HUDEP-2 (cell line): Measurements from ENCODE around the gene CD27.
"Not testable (repeated sequence)": the region's sequence is repeated elsewhere in the genome, so short reads cannot be mapped to it uniquely, and the experiment has no call there.

ENCODE experiments used
- DNase-seq, 76 experiments: peaks; one replicate each; lab custom pipeline; 2025; ENCODE audit not compliant: unreplicated experiment in 76 of 76; lab: John Stamatoyannopoulos, UW

Gene CD27

DNA sequence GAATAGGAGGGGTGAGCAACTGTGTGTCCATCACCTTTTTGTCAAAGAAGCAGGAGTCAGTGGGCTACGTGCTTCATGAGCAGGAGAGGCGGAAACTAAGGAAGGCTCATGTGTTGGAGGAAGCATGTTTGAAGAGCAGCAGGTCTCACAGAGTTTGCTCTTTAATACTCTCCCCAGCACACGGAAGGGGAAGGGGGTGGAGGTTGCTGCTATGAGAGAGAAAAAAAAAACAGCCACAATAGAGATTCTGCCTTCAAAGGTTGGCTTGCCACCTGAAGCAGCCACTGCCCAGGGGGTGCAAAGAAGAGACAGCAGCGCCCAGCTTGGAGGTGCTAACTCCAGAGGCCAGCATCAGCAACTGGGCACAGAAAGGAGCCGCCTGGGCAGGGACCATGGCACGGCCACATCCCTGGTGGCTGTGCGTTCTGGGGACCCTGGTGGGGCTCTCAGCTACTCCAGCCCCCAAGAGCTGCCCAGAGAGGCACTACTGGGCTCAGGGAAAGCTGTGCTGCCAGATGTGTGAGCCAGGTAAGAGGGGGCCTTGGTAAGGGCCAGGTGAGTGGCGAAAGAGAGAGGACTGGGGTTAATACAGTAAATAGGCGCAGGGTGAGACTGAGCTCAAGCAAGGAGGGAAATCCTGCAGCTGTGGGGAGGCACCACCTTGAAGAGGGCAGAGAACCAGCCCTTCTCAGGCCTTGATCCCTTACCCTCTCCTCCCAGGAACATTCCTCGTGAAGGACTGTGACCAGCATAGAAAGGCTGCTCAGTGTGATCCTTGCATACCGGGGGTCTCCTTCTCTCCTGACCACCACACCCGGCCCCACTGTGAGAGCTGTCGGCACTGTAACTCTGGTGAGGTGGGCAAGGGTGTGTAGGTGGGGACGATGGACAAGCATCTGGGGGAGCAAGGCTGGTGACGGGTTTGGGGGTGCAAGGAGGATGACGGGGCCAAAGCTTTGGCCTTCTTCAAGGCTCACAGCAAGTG lies at the start of gene CD27:
Gene CD27 (plus strand): TSS at position 252 of the 985 bp plus-strand sequence. CDS start 141 bp downstream, at position 393.
- no peak for DNase-seq

DNA sequence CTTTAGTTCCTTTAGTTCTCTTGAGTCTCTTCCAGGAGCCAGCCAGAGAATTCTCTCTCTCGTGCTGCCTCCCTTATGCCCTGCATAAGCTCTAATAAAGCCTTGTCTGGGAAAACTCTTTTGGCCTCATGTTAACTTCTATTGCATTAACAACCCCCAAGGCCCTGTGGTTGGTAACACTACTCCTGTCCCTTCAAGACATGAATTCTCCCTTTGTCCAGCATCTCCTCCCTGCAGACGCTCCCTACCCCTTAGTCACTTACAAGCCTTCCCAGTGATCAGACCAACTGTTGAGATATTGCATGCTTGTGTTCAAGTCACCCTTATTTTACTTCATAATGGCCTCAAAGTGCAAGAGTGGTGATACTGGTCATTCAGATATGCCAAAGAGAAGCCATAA lies 48.7 kb upstream of the CD27 start:
- DNase-seq, result no peak

DNA sequence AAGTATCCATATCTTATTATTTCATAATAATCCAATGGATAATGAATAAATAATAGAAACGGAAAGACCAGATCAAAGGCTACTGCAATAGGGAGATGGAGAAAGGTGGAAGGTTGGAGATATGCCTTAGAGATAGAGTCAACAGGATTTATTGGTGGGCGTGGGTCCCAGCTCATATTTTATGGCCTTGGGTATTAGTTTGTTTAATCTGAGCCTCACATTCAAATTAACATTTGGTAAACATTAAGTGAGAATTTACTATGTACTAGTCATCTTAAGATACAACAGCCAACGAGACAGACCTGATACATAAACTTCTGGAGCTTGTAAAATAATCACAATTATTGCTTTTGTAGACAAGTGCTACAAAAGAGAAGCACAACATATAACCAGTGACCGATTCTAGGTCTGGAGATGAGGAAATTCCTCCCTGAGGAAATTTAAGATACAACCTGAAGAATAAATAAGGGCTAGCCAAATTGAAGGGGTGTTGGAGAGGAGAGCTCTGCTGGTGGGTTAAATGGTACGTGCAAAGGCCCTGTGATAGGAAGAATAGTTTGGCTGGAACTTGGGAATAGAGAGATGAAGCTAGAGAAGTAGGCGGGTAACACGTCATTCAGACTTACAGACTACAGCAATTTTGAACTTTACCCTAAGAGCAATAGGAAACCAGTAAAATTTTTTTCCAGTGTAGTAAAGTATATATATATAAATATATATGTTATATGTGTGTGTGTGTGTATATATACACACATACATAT lies 44.7 kb upstream of the CD27 start:
- no peak for DNase-seq

DNA sequence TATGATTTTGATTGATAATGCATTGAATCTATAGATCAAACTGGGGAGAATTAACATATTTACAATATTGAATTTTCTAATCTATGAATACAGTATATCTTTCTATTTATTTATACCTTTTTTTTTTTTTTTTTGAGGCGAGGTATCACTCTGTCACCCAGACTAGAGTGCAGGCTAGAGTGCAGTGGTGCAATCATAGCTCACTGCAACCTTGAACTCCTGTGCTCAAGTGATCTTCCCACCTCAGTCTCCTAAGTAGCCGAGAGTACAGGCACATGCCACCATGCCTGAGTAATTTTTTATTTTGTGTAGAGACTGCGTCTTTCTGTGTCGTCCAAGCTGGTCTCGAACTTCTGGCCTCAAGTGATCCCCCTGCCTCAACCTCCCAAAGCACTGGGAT lies 40.4 kb upstream of the CD27 start:
- no peak for DNase-seq

DNA sequence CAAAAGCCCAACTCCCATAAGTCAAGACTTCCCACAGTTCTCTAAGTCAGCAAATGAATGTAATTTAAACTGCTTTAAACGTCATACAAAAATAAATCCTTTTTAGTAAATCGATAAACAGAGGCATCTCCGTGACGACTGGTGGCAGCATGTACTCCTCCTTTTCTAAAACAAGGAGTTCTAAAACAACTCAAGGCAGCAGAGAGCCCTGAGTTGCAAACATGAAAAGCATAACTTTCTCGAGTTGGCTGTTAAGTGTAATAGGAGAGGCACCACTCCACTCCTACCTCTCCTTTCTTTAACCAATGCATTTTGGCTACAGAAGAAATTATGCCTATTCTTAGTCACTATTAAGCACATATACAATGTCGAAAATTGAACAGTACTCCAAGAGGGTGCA lies 38.8 kb upstream of the CD27 start:
- DNase-seq, result no peak

DNA sequence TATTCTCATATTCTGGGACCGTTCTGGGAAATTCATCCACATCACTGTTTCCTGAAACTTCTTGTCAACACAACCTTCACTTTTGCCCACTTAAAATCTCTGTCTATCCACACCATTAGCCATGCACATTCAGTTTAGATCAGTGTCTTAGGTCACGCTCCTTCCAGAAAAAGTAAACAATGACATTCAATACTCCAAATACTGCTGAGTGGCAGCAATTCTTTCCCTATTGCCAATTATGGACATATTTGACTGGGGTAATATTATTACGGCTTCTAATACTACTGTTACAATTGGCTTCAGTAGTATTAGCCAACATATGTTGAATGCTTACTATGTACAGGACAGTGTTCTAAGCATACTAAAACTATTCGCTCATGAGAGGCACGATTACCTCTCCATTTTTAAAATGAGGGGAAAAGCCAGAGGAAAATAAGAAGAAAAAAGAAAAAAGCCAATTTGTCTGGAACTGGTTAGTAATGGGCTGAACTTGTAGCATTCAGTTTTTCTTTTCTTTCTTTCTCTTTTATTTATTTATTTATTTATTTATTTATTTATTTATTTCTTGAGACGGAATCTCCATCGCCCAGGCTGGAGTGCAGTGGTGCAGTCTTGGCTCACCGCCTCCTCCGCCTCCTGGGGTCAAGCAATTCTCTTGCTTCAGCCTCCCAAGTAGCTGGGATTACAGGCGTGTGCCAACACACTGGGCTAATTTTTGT lies 37.4 kb upstream of the CD27 start:
- no peak for DNase-seq

DNA sequence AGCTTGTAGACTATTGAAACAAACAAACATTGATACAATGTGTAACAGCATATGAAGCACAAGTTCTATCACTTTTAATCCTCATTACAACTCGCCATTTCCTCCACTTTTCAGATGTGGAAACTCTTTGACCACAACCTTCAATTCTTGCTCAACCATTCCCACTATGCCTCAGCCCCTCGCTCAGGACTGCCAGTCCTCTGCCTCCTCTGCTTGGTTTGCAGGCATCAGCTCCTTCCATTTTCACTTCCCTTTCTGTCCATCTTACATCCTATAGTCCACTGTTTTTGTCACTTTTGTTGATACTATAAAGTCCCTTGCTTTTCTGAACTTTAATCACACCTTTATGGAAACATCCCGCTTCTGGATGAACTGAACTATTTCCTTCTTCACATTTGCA lies 28.2 kb upstream of the CD27 start:
- no peak for DNase-seq

DNA sequence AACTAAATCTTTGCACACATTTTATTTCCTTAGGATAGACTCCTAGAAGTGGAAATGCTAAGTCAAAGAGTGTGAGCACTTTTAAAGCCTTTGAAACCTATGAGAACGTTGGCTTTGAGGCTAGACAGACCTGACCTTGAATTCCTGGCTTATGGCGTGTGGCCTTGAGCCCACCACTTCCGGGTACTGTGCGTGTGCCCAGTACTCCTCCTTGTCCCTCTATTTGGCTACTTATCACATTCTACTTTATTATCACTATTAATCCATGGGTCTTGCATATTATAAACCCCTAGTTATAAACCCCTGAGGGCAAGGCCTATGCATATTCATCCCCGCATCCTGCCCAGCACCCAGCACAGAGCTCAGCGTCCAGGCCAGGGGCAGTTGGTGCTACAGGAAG lies 26.0 kb upstream of the CD27 start:
- no peak for DNase-seq

DNA sequence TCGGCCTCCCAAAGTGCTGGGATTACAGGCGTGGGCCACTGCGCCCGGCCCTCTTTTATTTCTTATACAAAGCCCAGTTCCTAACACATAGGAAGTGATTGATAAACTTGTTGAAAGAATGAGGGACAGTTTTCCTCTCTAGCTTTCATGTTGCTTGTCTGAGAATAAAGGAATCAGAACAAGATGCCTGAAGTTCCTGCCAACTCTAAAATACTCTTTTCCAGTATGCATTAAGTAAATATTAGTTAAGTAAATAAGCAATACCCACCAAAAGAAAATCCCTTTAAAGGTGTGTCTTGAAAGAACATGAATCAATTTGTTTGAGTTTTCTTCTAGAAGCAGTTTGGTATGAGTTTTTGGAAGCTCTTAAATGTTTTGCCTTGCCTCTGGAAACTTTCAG lies 24.4 kb upstream of the CD27 start:
- DNase-seq, result no peak

DNA sequence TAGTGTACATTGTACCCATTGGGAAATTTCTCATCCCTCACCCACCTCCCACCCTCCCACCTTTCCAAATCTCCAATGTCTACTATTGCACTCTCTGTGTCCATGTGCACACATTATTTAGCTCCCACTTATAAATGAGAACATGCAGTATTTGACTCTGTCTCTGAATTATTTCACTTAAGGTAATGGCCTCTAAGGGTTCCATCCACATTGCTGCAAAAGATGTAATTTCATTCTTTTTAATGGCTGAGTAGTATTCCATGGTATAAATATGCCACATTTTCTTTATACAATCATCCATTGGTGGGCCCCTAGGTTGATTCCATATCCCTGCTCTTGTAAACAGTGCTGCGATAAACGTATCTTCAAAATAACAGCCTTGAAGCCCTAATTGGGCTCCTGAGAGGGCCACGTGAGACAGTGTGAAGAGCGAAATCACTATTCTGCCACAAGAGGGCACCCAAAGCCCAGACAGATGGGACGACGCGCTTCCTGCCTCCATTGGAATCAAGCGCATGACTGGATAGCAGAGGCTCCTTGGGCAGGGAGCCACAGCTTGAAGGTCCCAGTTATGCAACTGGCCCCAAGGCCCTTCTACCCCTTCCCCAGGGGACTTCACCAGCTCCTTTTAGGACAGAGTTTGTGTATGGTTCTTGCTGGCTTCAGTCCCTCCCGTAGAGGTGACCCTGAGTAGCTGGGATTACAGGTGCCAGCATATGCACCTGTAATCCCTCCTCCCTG lies 21.3 kb upstream of the CD27 start:
- peak in 72 of 76 experiments; percentile 23 to 88 (median 62) for DNase-seq

DNA sequence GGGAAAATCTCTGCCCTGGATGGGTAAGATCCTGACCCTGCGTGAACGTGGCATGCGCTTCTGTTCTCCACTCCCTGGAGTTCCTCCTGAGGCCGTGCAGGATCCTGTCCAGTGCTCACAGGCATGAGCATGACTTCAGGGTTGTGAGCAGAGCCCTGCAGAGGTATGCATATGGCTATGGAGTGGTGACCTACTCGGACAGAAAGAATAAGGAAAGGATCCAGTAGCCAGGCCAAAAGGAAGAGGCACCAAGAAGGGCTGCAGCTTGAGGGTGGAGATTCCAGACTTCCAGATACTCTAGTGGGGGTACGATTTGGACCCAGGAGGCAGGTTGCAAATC lies 20.8 kb upstream of the CD27 start:
- DNase-seq, result no peak

DNA sequence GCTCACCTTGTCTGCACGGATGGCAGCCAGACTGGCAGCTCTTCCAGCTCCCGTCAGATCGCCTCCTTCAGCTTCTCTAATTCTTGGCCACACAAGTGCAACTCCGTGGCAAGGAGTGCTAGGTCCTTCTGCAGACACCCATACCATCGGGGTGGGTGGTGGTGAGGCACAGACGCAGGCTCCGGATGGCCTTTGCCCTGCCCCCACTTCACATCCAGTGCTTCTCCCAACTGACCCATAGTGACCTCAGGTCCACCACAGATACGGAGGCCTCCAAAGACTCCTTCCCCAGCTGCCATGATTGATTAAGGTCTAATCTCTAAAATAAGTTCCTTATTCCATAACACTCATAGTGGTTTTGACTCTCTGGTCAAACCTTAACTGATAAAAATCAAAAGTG lies 19.9 kb upstream of the CD27 start:
- DNase-seq, result peak in 15 of 76 experiments; percentile 4 to 63 (median 27)

DNA sequence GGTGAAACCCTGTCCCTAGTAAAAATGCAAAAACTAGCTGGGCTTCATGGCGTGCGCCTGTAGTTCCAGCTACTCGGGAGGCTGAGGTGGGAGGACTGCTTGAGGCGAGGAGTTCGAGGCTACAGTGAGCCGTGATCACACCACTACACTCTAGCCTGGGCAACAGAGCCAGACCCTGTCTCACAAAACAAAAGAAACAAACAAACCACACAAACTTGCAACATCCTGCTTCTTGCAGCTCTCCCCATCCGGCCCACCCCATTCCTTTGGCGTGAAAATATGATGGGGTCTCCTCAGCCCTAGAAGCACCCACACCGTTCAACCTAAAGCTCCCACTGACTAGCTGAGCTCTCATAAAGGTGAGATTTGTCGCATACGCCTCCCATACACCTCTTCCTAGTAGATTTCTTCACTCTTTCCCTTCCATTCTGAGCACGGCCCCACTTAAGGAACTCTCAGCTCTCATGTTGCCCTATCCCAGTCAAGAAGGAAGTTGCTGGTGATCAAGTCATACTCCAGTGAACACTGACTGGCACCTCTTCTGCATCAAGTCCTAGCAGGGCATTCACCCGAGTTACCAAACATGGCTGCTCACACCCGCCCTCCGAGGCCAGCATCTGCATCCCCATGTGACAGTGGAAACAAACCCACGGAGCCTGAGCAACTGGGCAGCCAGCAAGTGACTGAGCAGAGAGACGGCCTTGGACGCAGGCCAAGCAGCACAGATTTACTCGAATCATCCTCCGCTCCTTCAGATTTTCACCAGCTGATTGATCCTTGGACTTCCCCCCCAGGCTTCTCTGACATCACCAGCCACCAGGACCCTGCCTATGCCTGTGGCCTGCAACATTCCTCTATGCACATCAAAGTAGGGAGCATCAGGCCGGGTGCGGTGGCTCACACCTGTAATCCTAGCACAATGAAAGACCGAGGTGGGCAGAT lies 18.9 kb upstream of the CD27 start:
- DNase-seq, result peak in 3 of 76 experiments; percentile 2 to 23 (median 2)

DNA sequence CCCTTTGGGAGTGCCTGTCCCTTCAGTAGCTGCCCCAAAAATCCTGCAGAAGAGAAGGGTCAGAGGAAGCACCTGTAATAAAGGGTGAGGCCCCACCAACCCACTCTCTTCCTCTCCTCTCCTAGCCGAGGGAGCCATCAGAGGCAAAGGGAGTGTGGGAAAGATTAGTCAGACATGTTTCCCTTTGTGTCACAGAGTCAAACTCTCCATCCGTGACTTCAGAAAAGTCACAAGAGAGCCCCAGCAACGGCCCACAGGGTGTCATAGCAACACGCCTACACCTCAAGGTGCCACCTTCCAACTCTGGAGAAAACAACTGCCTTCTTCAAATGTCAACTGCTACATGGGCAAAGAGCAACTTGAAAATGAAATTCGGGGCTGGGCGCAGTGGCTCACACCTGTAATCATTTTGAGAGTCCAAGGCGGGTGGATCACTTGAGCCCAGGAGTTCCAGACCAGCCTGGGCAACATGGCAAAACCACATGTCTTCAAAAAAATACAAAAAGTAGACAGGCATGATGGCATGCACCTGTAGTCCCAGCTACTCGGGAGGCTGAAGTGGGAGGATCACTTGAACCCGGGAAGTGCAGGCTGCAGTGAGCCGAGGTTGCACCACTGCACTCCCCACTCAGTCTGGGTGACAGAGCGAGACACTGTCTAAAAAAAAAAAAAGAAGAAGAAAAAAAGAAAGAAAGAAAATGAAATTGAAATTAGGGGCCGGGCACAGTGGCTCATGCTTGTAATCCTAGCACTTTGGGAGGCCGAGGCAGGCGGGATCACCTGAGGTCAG lies 17.7 kb upstream of the CD27 start:
- DNase-seq, result peak in 28 of 76 experiments; percentile 4 to 58 (median 32)

DNA sequence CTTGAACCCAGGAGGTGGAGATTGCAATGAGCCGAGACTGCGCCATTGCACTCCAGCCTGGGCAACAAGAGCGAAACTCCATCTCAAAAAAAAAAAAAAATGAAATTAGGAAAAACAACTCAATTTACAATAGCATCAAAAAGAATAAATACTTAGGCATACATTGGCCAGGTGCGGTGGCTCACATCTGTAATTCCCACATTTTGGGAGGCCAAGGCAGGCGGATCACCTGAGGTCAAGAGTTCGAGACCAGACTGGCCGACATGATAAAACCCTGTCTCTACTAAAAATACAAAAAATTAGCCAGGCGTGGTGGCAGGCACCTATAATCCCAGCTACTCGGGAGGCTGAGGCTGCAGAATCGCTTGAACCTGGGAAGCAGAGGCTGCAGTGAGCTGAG lies 17.0 kb upstream of the CD27 start:
- not testable (repeated sequence) for DNase-seq

DNA sequence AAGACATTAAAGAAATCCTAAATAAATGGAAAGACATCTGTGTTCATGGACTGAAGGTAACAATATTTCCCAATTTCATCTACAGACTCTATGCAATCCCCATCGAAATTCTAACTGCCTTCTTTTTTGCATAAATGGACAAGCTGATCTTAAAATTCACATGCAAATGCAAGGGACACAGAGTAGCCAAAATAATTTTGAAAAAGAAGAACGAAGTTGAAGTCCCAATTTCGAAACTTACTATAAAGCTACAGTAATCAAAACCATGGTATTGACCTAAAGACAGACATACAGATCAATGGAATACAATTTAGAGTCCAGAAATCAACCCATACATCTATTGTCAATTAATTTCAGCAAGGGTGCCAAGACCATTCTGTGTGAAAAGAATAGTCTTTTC lies 16.4 kb upstream of the CD27 start:
- DNase-seq, result no peak

DNA sequence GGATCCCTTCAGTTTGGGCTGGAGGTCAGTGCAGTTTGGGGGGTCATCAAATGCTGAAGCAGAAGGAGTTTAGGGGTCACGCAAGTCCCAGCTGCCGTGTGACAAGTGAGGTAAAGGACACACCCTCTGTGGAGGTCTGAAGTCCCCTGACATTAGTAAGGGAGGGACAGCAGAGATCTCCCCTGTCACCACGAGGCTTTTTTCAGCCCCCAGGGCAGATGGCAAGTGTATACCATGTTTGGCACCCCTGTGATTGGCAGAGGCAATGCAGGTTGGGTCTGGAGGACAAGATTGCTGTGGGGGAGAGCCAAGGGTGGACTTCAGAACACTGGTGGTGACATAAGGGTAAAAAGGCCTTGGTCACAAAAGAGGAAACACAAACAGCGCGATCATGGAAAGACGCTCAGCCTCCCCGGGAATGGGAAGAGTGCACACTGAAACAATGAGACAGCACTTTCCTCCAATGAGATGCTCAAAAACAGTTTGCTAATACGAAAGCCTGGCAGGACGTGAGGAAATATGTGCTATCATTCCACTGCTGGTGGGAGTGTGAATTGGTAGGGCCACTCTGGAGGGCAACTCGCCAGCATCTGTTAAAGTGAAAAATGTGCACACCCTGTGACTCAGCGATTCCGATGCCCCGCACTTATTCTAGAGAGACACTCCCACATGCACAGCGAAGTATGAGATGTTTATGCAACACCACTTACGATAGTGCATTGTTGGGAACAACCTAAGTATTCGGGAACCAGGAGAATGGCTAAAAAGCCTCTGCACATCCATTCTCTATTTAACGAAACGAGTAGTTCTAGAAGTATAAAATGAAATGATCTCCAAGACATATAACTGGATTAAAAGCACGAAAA lies 14.4 kb upstream of the CD27 start:
- peak in 74 of 76 experiments; percentile 70 to 96 (median 91) for DNase-seq

DNA sequence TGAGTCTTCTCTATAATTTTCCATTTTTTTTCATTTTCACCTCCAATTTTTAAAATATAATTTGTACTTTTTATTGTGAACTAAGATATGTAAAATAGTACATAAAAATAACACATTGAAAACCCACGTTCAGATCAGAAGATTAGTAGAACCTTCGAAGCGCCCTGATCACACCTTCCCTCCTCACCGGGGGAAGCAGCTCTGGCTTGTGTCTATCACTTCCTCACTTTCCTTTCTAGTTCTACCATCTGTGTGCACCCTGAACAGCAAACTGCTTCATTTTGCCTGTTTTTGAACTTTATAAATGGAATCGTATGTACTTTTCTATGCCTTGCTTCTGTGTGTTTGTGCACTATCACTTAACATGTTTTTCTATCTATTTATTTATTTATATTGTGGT lies 11.8 kb upstream of the CD27 start:
- no peak for DNase-seq
